ENCODE data around the gene PLA1A. TPM values are rescaled to one million over a fixed set of nuclear protein-coding genes. Genes with fewer than 3 reads are reported as not detected.

Gene PLA1A
- polyA plus RNA-seq, 3 donors: 0.36 TPM; not detected in 2

DNA sequence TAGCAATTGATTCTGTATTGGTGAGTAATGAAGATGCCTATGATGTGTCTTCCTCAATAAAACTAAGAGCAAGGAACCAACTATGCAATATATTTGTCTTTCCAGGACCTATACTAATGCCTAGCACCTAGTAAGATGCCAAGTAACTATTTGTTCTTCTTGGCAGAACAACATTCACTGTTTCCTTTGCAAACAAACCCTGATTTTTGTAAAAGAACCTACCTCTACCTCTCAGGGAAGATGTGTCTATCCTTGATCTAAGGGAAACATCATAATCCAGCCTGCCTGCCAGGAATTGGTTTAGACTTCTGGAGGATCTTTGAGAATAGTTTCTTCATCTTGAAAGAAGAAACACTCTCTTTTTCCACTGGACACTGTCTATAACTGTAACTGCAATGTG is 22.2 kb upstream of the PLA1A start:
- H3K27ac Mint-ChIP-seq: no peak overlapping the region
- H3K4me3 ChIP-seq (replicated peaks in 1 of 3; ENCODE audit: low read depth in 2 of 3, low read length in 3 of 3): no peak overlapping the region
- peaks cover 25% of the 10 kb centered on the region for H3K4me1 Mint-ChIP-seq
- no peak overlapping the region for H3K27ac ChIP-seq (ENCODE audit: low read depth in 1 of 2, low read length in 2 of 2)
- no peaks in the 10 kb centered on the region for H3K9me3 Mint-ChIP-seq
- H3K27me3 ChIP-seq (ENCODE audit: control insufficient read depth in 2 of 2, insufficient read depth in 2 of 2, low read length in 2 of 2): no peaks in the 10 kb centered on the region
- no peaks in the 10 kb centered on the region for H3K9me3 ChIP-seq (replicated peaks in 1 of 2; ENCODE audit: control insufficient read depth in 1 of 2, insufficient read depth in 1 of 2, low read length in 2 of 2)
- intact Hi-C loops (cut with micrococcal nuclease): no loop called here
- no peaks in the 10 kb centered on the region for H3K36me3 Mint-ChIP-seq
- H3K36me3 ChIP-seq (replicated peaks in 1 of 2; ENCODE audit: control insufficient read depth in 1 of 2, insufficient read depth in 2 of 2, low read length in 2 of 2): no peaks in the 10 kb centered on the region
- H3K27me3 Mint-ChIP-seq (ENCODE audit: low read depth in 3 of 3): no peaks in the 10 kb centered on the region
- H2AFZ ChIP-seq (ENCODE audit: insufficient read depth, low read depth, low read length, poor library complexity, severe bottlenecking): no peak overlapping the region
- H4K20me1 ChIP-seq (ENCODE audit: insufficient read depth, low read length): no peaks in the 10 kb centered on the region
- H3K4me3 Mint-ChIP-seq: no peak overlapping the region
- H3K9ac ChIP-seq (ENCODE audit: insufficient read depth, low read length, poor library complexity, severe bottlenecking): no peak overlapping the region
- H3K4me1 ChIP-seq (ENCODE audit: control insufficient read depth in 1 of 2, insufficient read depth in 2 of 2, low read length in 2 of 2): peaks cover 31 to 33% of the 10 kb centered on the region in 2 donors
- DNase-seq: no peak
- TF ChIP-seq, protein P1, sequence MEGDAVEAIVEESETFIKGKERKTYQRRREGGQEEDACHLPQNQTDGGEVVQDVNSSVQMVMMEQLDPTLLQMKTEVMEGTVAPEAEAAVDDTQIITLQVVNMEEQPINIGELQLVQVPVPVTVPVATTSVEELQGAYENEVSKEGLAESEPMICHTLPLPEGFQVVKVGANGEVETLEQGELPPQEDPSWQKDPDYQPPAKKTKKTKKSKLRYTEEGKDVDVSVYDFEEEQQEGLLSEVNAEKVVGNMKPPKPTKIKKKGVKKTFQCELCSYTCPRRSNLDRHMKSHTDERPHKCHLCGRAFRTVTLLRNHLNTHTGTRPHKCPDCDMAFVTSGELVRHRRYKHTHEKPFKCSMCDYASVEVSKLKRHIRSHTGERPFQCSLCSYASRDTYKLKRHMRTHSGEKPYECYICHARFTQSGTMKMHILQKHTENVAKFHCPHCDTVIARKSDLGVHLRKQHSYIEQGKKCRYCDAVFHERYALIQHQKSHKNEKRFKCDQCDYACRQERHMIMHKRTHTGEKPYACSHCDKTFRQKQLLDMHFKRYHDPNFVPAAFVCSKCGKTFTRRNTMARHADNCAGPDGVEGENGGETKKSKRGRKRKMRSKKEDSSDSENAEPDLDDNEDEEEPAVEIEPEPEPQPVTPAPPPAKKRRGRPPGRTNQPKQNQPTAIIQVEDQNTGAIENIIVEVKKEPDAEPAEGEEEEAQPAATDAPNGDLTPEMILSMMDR (IDR thresholded peaks at IDR 0.05): no peak
- no peak overlapping the region for H3K4me2 ChIP-seq (replicated peaks; ENCODE audit: extremely low read depth, low read length, poor library complexity, severe bottlenecking)
- no peaks in the 10 kb centered on the region for H3K79me2 ChIP-seq (ENCODE audit: insufficient read depth, low read length)

DNA sequence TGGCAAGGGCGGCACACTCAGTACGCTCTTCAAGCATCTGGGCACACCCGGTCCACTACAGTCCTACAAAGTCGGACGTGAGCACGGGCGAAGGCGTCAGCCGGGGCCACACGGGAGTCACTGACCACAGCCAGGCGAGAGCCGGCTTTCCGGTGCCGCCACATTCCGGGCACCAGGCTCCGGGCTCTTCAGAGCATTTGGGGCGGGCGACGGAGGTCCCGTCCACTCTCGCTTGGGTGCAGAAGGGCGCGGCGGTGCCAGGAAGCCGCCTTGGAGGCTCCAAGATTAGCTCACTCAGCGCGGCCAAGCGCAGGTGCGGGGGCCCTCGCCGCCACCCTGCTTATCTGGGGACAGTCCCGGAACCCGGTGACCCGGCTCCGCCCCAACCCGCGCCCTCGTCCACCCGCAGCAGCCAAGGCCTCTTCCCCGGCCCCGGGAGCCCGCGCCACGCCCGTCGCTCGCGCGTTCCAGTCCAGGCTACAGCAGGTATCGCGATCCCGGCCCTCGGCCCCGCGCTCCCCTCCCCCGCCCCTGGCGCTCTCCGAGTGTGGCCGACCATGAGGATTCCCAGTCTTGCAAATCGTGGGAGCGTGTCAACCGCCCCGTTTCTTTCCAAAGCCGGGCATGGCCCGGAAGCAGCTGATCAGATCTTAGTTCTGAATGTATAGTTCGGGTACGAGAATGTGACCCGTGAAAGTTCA is 18.2 kb upstream of the PLA1A start, which contains the start of gene ADPRH:
Gene ADPRH (plus strand): TSS at position 127 of the 701 bp plus-strand sequence. CDS start 2,678 bp downstream, outside the sequence.
- Mint-ChIP-seq H3K4me1 (peaks cover 25% of the 10 kb centered on the region), H3K27ac (peak within 1 kb of the TSS; percentile 96 to 99 (median 98))

More for the DNA sequence above, 18.2 kb upstream of the PLA1A start, which contains the start of gene ADPRH:
- no peaks in the 10 kb centered on the region for H3K9me3 ChIP-seq (replicated peaks in 1 of 2; ENCODE audit: control insufficient read depth in 1 of 2, insufficient read depth in 1 of 2, low read length in 2 of 2)
- DNase-seq: peak; percentile 63 to 84 (median 67)
- Mint-ChIP-seq H3K36me3 (peaks cover 10 to 15% of the 10 kb centered on the region in 2 donors), H3K9me3 (peaks cover 0 to 2% (median 0%) of the 10 kb centered on the region in 7 donors), H3K27me3 (ENCODE audit: low read depth in 3 of 3) (no peaks in the 10 kb centered on the region), H3K4me3 (peak within 1 kb of the TSS; percentile 90 to 96)
- TF ChIP-seq, protein P1 (IDR thresholded peaks at IDR 0.05): no peak
- peak within 1 kb of the TSS; percentile 62 to 77 (median 75) for H3K4me3 ChIP-seq (replicated peaks in 1 of 3; ENCODE audit: low read depth in 2 of 3, low read length in 3 of 3)
- intact Hi-C loops (cut with micrococcal nuclease): loop anchor here (1.0 to 10.0 kb wide), 2 partner anchors 8 to 65 kb away; no protein-coding TSS in a partner anchor
- no peaks in the 10 kb centered on the region for H3K27me3 ChIP-seq (ENCODE audit: control insufficient read depth in 2 of 2, insufficient read depth in 2 of 2, low read length in 2 of 2)
- H3K4me2 ChIP-seq (replicated peaks; ENCODE audit: extremely low read depth, low read length, poor library complexity, severe bottlenecking): peak within 1 kb of the TSS; percentile 81
- 0% methylated on average over 66 of the region's 68 CpGs for WGBS (ENCODE audit: insufficient coverage)
- peak within 1 kb of the TSS; percentile 78 for H2AFZ ChIP-seq (ENCODE audit: insufficient read depth, low read depth, low read length, poor library complexity, severe bottlenecking)
- peak within 1 kb of the TSS; percentile 97 to 98 for H3K27ac ChIP-seq (ENCODE audit: low read depth in 1 of 2, low read length in 2 of 2)
- no peaks in the 10 kb centered on the region for H3K36me3 ChIP-seq (replicated peaks in 1 of 2; ENCODE audit: control insufficient read depth in 1 of 2, insufficient read depth in 2 of 2, low read length in 2 of 2)
- H3K4me1 ChIP-seq (ENCODE audit: control insufficient read depth in 1 of 2, insufficient read depth in 2 of 2, low read length in 2 of 2): peaks cover 19 to 29% of the 10 kb centered on the region in 2 donors
- no peaks in the 10 kb centered on the region for H4K20me1 ChIP-seq (ENCODE audit: insufficient read depth, low read length)
- H3K9ac ChIP-seq (ENCODE audit: insufficient read depth, low read length, poor library complexity, severe bottlenecking): peak within 1 kb of the TSS; percentile 91
- H3K79me2 ChIP-seq (ENCODE audit: insufficient read depth, low read length): no peaks in the 10 kb centered on the region
